ENCODE measurements around the gene PRKCA.

- TF ChIP-seq EZH2 (IDR thresholded peaks at IDR 0.05; ENCODE audit: low read length, unreplicated experiment) = no peak
- no peak for TF ChIP-seq CTCF (conservative IDR thresholded peaks at IDR 0.05; ENCODE audit: low read depth, low read length)
These were observed 269.3 kb downstream of the PRKCA start for GRCh38 chr17:66571745-66572144.
